K562 treated with DMSO at 1 percent for 4 hours (cell line): ENCODE results near the gene C20orf202. TPM values are rescaled to one million over a fixed set of nuclear protein-coding genes. Genes with fewer than 3 reads are reported as not detected.

ENCODE experiments used
- total RNA-seq: library from RNA; unstranded; fragments of 300-600 nt; gene quantifications from 2 replicates; pipeline ENCODE4 v1.2.3, GENCODE V29; 2022; ENCODE audit not compliant: insufficient read depth

C20orf202 gene
- 0.41 TPM in 1 of 2 replicates, not detected in the other for total RNA-seq

GRCh38 chr20:1202762-1203504, at the start of gene C20orf202:
TSS of gene C20orf202 (plus strand) at chr20:1203454. CDS start at chr20:1203586, 132 bp downstream.

GRCh38 chr20:1184638-1185315, 18.5 kb upstream of the C20orf202 start, which contains the start of gene TMEM74B:
TSS of gene TMEM74B (minus strand) at chr20:1184981. CDS start at chr20:1183801, 1,180 bp downstream.

GRCh38 chr20:1225783-1226654, 22.8 kb downstream of the C20orf202 start, which contains the start of gene RAD21L1:
TSS of gene RAD21L1 (plus strand) at chr20:1226044. CDS start at chr20:1228454, 2,410 bp downstream.

Other genes with a start within 250 kb of the C20orf202 start
- gene RSPO4, start 201.1 kb upstream of the C20orf202 start, total RNA-seq, result not detected in 2 replicates
- gene PSMF1, start 84.9 kb upstream of the C20orf202 start, total RNA-seq, result 48.8 and 53.9 TPM in 2 replicates
- 6.3 and 12.3 TPM in 2 replicates for gene TMEM74B, start 18.5 kb upstream of the C20orf202 start, total RNA-seq
- gene RAD21L1, start 22.6 kb downstream of the C20orf202 start, total RNA-seq, result not detected in 2 replicates
- gene SNPH, start 62.8 kb downstream of the C20orf202 start, total RNA-seq, result 0.76 and 1.6 TPM in 2 replicates
- gene SDCBP2, start 125.7 kb downstream of the C20orf202 start, total RNA-seq, result 1.7 and 2.4 TPM in 2 replicates
- 195 and 216 TPM in 2 replicates for gene FKBP1A, start 189.6 kb downstream of the C20orf202 start, total RNA-seq